Measurements from ENCODE around the gene HMCN2. TPM values are rescaled to one million over a fixed set of nuclear protein-coding genes. Genes with fewer than 3 reads are reported as not detected.

Gene HMCN2
- total and polyA plus RNA-seq, 2 experiments from 2014 or later: not detected

DNA sequence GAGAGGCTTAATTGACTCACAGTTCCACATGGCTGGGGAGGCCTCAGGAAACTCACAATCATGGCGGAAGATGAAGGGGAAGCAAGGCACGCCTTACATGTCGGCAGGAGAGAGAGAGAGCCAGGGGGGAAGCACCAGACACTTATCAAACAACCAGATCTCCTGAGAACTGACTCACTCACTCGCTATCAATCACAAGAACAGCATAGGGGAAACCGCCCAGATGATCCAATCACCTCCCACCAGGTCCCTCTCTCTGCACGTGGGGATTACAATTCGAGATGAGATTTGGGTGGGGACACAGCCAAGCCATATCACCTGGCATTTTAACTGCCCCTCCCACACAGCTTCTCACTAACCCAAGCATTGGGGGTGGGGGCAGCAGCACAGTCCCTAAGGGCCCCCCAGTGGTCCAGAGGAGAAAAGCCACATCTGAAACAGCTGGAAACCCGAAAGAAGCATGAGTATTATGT, 103.1 kb downstream of the HMCN2 start:
- in situ Hi-C loops (cut with MboI): no loop called here
- Histone ChIP-seq H3K27me3 (replicated peaks; ENCODE audit: insufficient read depth) (0 out of 2 replicates have a peak, but pooled peaks cover under 1% of the 10 kb centered on the region), H2AFZ (no peak overlapping the region), H3K4me1 (ENCODE audit: insufficient read depth) (no peaks in the 10 kb centered on the region), H3F3A (ENCODE audit: insufficient read depth) (no peaks in the 10 kb centered on the region), H3K9me3 (ENCODE audit: low read depth) (no peaks in the 10 kb centered on the region), H3K4me2 (ENCODE audit: unreplicated experiment) (no peak overlapping the region), H4K20me1 (ENCODE audit: insufficient read depth) (no peaks in the 10 kb centered on the region), H3K4me3 (no peak overlapping the region), H3K9me2 (ENCODE audit: insufficient read depth) (no peaks in the 10 kb centered on the region), H3K27ac (no peak overlapping the region), H3K79me2 (ENCODE audit: insufficient read depth) (no peaks in the 10 kb centered on the region), H3K9ac (no peak overlapping the region), H3K36me3 (ENCODE audit: low read depth) (no peaks in the 10 kb centered on the region)
- TF ChIP-seq EZH2 (IDR thresholded peaks at IDR 0.05; ENCODE audit: insufficient read depth, poor library complexity, severe bottlenecking): no peak
- no peak for TF ChIP-seq EZH2phosphoT487 (IDR thresholded peaks at IDR 0.05; ENCODE audit: insufficient read depth, low read depth)
- peak; percentile 18 for DNase-seq
- WGBS, 2 experiments (ENCODE audit: low coverage in 1 of 2, low lambda C conversion rate in 2 of 2, missing lambda C conversion rate in 2 of 2): 47 to 51% methylated on average over 8 of the region's 8 CpGs

DNA sequence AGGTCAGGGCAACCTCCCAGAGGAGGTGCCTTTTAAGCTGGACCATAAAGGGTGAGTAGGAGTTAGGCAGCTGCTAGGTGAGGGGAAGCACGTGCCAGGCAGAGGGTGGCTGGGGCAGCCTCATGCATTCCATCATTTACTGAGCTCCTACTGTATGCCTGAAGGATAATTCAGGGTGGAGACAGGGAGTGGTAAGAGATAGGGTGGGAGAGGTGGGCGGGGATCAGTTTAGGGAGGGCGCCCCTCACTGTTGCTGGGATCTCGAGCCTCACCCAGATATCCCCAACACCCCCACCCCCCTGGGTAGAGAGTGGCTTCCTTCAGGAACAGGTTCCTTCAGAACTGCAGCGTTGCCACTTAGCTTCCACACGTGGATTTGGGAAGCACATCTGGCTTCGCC, 104.7 kb downstream of the HMCN2 start:
- H3K27me3 ChIP-seq (replicated peaks; ENCODE audit: insufficient read depth): no peaks in the 10 kb centered on the region
- 56 to 64% methylated on average over 5 to 6 of the region's 7 CpGs for WGBS, 2 experiments (ENCODE audit: low coverage in 1 of 2, low lambda C conversion rate in 2 of 2, missing lambda C conversion rate in 2 of 2)
- H4K20me1 ChIP-seq (ENCODE audit: insufficient read depth): no peaks in the 10 kb centered on the region
- H3K9ac ChIP-seq: no peak overlapping the region
- DNase-seq: no peak
- H3K9me2 ChIP-seq (ENCODE audit: insufficient read depth): no peaks in the 10 kb centered on the region
- TF ChIP-seq EZH2phosphoT487 (IDR thresholded peaks at IDR 0.05; ENCODE audit: insufficient read depth, low read depth) (no peak), EZH2 (IDR thresholded peaks at IDR 0.05; ENCODE audit: insufficient read depth, poor library complexity, severe bottlenecking) (no peak)
- no peaks in the 10 kb centered on the region for H3K4me1 ChIP-seq (ENCODE audit: insufficient read depth)
- no peak overlapping the region for H3K4me3 ChIP-seq
- no peaks in the 10 kb centered on the region for H3K79me2 ChIP-seq (ENCODE audit: insufficient read depth)
- H3K27ac ChIP-seq: no peak overlapping the region
- no peak overlapping the region for H2AFZ ChIP-seq
- H3K9me3 ChIP-seq (ENCODE audit: low read depth): no peaks in the 10 kb centered on the region
- in situ Hi-C loops (cut with MboI): no loop called here
- no peaks in the 10 kb centered on the region for H3K36me3 ChIP-seq (ENCODE audit: low read depth)
- no peak overlapping the region for H3K4me2 ChIP-seq (ENCODE audit: unreplicated experiment)
- H3F3A ChIP-seq (ENCODE audit: insufficient read depth): no peaks in the 10 kb centered on the region

DNA sequence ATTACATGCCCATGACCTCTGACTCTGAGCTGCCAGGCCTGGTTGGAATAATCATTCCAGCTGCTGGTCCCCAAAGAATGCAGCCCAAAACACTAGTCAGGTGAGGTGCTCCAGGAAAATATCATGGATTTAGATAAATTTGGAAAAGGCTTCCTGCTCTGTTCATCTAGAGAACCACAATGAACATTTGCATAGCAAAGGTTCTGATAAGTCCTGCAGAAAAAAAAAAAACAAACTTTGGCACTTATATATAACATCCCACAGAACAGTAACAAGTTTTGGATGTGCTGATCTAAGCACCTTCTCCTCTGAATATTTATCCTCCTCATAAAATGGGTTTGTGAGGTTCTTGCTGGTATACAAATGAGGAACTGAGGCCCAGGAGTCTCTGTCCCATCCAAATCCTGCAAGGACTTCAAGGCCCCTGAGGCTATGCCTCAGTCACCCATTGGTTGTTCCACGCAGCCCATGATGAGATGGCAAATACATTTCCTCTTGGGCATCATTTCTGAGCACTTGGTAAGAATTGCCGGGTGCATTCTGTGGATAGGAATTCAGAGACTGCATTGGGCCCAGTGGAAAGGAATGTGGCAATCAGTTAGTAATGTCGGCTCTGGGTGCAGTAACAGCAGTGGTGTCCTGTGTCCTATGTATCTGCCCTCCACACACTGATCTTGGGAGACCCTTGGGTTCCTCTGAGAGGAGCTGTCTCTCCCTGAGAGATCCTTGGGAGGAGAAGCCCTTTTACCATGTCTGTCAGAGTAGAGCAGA, 105.8 kb downstream of the HMCN2 start:
- no peaks in the 10 kb centered on the region for H3K9me3 ChIP-seq (ENCODE audit: low read depth)
- H3K79me2 ChIP-seq (ENCODE audit: insufficient read depth): no peaks in the 10 kb centered on the region
- no peak overlapping the region for H3K27ac ChIP-seq
- H3K36me3 ChIP-seq (ENCODE audit: low read depth): no peaks in the 10 kb centered on the region
- no peaks in the 10 kb centered on the region for H3F3A ChIP-seq (ENCODE audit: insufficient read depth)
- no peak overlapping the region for H2AFZ ChIP-seq
- DNase-seq: peak; percentile 40
- H3K4me2 ChIP-seq (ENCODE audit: unreplicated experiment): no peak overlapping the region
- TF ChIP-seq EZH2phosphoT487 (IDR thresholded peaks at IDR 0.05; ENCODE audit: insufficient read depth, low read depth): no peak
- no peak for TF ChIP-seq EZH2 (IDR thresholded peaks at IDR 0.05; ENCODE audit: insufficient read depth, poor library complexity, severe bottlenecking)
- H3K9ac ChIP-seq: no peak overlapping the region
- no peak overlapping the region for H3K4me3 ChIP-seq
- 72 to 81% methylated on average over 3 of the region's 3 CpGs for WGBS, 2 experiments (ENCODE audit: low coverage in 1 of 2, low lambda C conversion rate in 2 of 2, missing lambda C conversion rate in 2 of 2)
- H3K27me3 ChIP-seq (replicated peaks; ENCODE audit: insufficient read depth): no peaks in the 10 kb centered on the region
- in situ Hi-C loops (cut with MboI): no loop called here
- H4K20me1 ChIP-seq (ENCODE audit: insufficient read depth): no peaks in the 10 kb centered on the region
- H3K9me2 ChIP-seq (ENCODE audit: insufficient read depth): no peaks in the 10 kb centered on the region
- no peaks in the 10 kb centered on the region for H3K4me1 ChIP-seq (ENCODE audit: insufficient read depth)

DNA sequence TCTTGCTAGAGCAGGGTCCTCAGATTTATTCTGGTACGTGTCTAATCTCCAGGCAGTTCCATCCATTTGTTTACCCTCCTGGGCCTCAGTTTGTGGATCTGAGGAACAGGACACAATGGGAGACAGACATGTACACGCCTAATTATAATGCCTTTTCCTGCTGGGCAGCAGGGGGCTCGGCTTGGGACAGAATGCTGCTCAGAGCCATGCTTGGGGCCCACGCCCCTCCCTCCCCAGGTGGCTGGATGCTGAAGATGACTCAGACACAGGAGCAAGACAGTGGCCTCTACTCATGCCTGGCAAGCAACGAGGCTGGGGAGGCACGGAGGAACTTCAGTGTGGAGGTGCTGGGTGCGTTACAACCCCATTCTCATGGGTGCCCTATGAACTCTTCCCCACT, 106.5 kb downstream of the HMCN2 start:
- H4K20me1 ChIP-seq (ENCODE audit: insufficient read depth): no peaks in the 10 kb centered on the region
- H3K4me2 ChIP-seq (ENCODE audit: unreplicated experiment): no peak overlapping the region
- no peaks in the 10 kb centered on the region for H3K4me1 ChIP-seq (ENCODE audit: insufficient read depth)
- no peak overlapping the region for H3K9ac ChIP-seq
- no peaks in the 10 kb centered on the region for H3F3A ChIP-seq (ENCODE audit: insufficient read depth)
- no peaks in the 10 kb centered on the region for H3K36me3 ChIP-seq (ENCODE audit: low read depth)
- H3K79me2 ChIP-seq (ENCODE audit: insufficient read depth): no peaks in the 10 kb centered on the region
- no peak overlapping the region for H3K27ac ChIP-seq
- H3K9me3 ChIP-seq (ENCODE audit: low read depth): no peaks in the 10 kb centered on the region
- DNase-seq: no peak
- H2AFZ ChIP-seq: no peak overlapping the region
- no peaks in the 10 kb centered on the region for H3K9me2 ChIP-seq (ENCODE audit: insufficient read depth)
- no peak for TF ChIP-seq EZH2 (IDR thresholded peaks at IDR 0.05; ENCODE audit: insufficient read depth, poor library complexity, severe bottlenecking)
- no peak for TF ChIP-seq EZH2phosphoT487 (IDR thresholded peaks at IDR 0.05; ENCODE audit: insufficient read depth, low read depth)
- H3K4me3 ChIP-seq: no peak overlapping the region
- no peaks in the 10 kb centered on the region for H3K27me3 ChIP-seq (replicated peaks; ENCODE audit: insufficient read depth)
- in situ Hi-C loops (cut with MboI): no loop called here
- 55 to 57% methylated on average over 7 of the region's 7 CpGs for WGBS, 2 experiments (ENCODE audit: low coverage in 1 of 2, low lambda C conversion rate in 2 of 2, missing lambda C conversion rate in 2 of 2)

Data from GM23248 (cell line).